DOHH2 (cell line): ENCODE results near the gene ZBTB12.
"Not testable (repeated sequence)": the region's sequence is repeated elsewhere in the genome, so short reads cannot be mapped to it uniquely, and the experiment has no call there.

ENCODE experiments used
- H3F3A ChIP-seq: fragments of 200-600 bp; sonication (generic), shearing (Covaris generic); 2 replicates; pipeline ENCODE4 v1.6.0; 2016; ENCODE audit warnings: antibody characterized with exemption, mild to moderate bottlenecking; ENCODE audit not compliant: control insufficient read depth, insufficient read depth
- H3K27ac ChIP-seq: fragments of 200-600 bp; sonication (generic); 2 replicates; pipeline ENCODE4 v1.5.1; 2014; ENCODE audit warnings: low read depth, mild to moderate bottlenecking, low read length, moderate library complexity
- H3K27me3 ChIP-seq: fragments of 200-600 bp; sonication (generic); 2 replicates; pipeline ENCODE4 v1.6.1; 2014; ENCODE audit warnings: mild to moderate bottlenecking, low read length, mixed read lengths; ENCODE audit not compliant: control insufficient read depth
- H3K36me3 ChIP-seq: fragments of 200-600 bp; sonication (generic); 2 replicates; pipeline ENCODE4 v1.6.1; 2014; ENCODE audit warnings: mild to moderate bottlenecking, low read length, moderate library complexity, mixed read lengths; ENCODE audit not compliant: control insufficient read depth
- H3K4me1 ChIP-seq: fragments of 200-600 bp; sonication (generic); 2 replicates; pipeline ENCODE4 v1.6.1; 2014; ENCODE audit warnings: mild to moderate bottlenecking, low read length, mixed read lengths; ENCODE audit not compliant: control insufficient read depth
- H3K4me2 ChIP-seq: fragments of 200-600 bp; sonication (generic); 2 replicates; pipeline ENCODE4 v1.6.0; 2014; ENCODE audit warnings: mild to moderate bottlenecking, low read length, moderate library complexity
- H3K4me3 ChIP-seq: fragments of 200-600 bp; sonication (generic); 2 replicates; pipeline ENCODE4 v1.5.1; 2014; ENCODE audit warnings: mild to moderate bottlenecking, low read length, mixed read lengths
- H3K79me2 ChIP-seq: fragments of 200-600 bp; sonication (generic); 2 replicates; pipeline ENCODE4 v1.6.1; 2014; ENCODE audit warnings: mild to moderate bottlenecking, low read length, mixed read lengths; ENCODE audit not compliant: control insufficient read depth
- H3K9me2 ChIP-seq: fragments of 200-600 bp; sonication (generic); replicated peaks from 2 replicates; pipeline ENCODE4 v1.6.1; 2014; ENCODE audit warnings: mild to moderate bottlenecking, low read length, mixed read lengths; ENCODE audit not compliant: control insufficient read depth
- H3K9me3 ChIP-seq: fragments of 200-600 bp; sonication (generic); 2 replicates; pipeline ENCODE4 v1.6.1; 2014; ENCODE audit warnings: antibody characterized with exemption, low read length, mixed read lengths; ENCODE audit not compliant: control insufficient read depth, insufficient read depth
- H4K20me1 ChIP-seq: fragments of 200-600 bp; sonication (generic); 2 replicates; pipeline ENCODE4 v1.6.0; 2014; ENCODE audit warnings: low read depth, mild to moderate bottlenecking, antibody characterized with exemption, low read length, moderate library complexity; ENCODE audit not compliant: control insufficient read depth, insufficient read depth
- CTCF ChIP-seq: fragments of 200-600 bp; sonication (generic); IDR thresholded peaks from one replicate; pipeline ENCODE4 v1.5.1; 2014; ENCODE audit warnings: antibody characterized with exemption, mild to moderate bottlenecking, low read depth, low read length; ENCODE audit not compliant: poor library complexity, severe bottlenecking
- EZH2phosphoT487 ChIP-seq: fragments of 200-600 bp; sonication (generic); IDR thresholded peaks from 2 replicates; pipeline ENCODE4 v1.6.1; 2017; ENCODE audit warnings: borderline replicate concordance, mild to moderate bottlenecking, antibody characterized with exemption, low read length, moderate library complexity, mixed read lengths

Gene ZBTB12

GRCh38 chr6:31860349-31860748 lies 41.5 kb downstream of the ZBTB12 start:
- Histone ChIP-seq H3K79me2 (0 out of 2 replicates have a peak, but pooled peaks cover 8% of the 10 kb centered on the region), H3F3A (peaks cover 9% of the 10 kb centered on the region; the same call in 1 of the 2 replicates), H3K4me2 (no peak overlapping the region), H3K36me3 (peaks cover 5% of the 10 kb centered on the region; the same call in 1 of the 2 replicates), H3K4me1 (peaks cover 19% of the 10 kb centered on the region), H3K27me3 (no peaks in the 10 kb centered on the region), H4K20me1 (no peaks in the 10 kb centered on the region), H3K9me3 (no peaks in the 10 kb centered on the region), H3K4me3 (no peak overlapping the region), H3K27ac (no peak overlapping the region), H3K9me2 (no peaks in the 10 kb centered on the region)
- TF ChIP-seq EZH2phosphoT487: no peak
- no peak for TF ChIP-seq CTCF

GRCh38 chr6:31859923-31860322 lies 42.0 kb downstream of the ZBTB12 start:
- no peak overlapping the region for H3K4me3 ChIP-seq
- peaks cover 19% of the 10 kb centered on the region for H3K4me1 ChIP-seq
- TF ChIP-seq CTCF (no peak), EZH2phosphoT487 (no peak)
- peaks cover 5% of the 10 kb centered on the region; the same call in 1 of the 2 replicates for H3K36me3 ChIP-seq
- 0 out of 2 replicates have a peak, but pooled peaks cover 8% of the 10 kb centered on the region for H3K79me2 ChIP-seq
- H3K27me3 ChIP-seq: no peaks in the 10 kb centered on the region
- peaks cover 9% of the 10 kb centered on the region; the same call in 1 of the 2 replicates for H3F3A ChIP-seq
- no peak overlapping the region for H3K4me2 ChIP-seq
- H3K27ac ChIP-seq: no peak overlapping the region
- no peaks in the 10 kb centered on the region for H4K20me1 ChIP-seq
- no peaks in the 10 kb centered on the region for H3K9me2 ChIP-seq
- no peaks in the 10 kb centered on the region for H3K9me3 ChIP-seq

- peaks cover 9% of the 10 kb centered on the region; the same call in 1 of the 2 replicates for H3F3A ChIP-seq
- TF ChIP-seq CTCF (no peak), EZH2phosphoT487 (no peak)
- no peaks in the 10 kb centered on the region for H4K20me1 ChIP-seq
- H3K4me2 ChIP-seq: no peak overlapping the region
- H3K4me1 ChIP-seq: peaks cover 13% of the 10 kb centered on the region
- no peaks in the 10 kb centered on the region for H3K9me2 ChIP-seq
- H3K79me2 ChIP-seq: 0 out of 2 replicates have a peak, but pooled peaks cover 4% of the 10 kb centered on the region
- no peaks in the 10 kb centered on the region for H3K27me3 ChIP-seq
- no peak overlapping the region for H3K27ac ChIP-seq
- H3K4me3 ChIP-seq: no peak overlapping the region
- peaks cover 5% of the 10 kb centered on the region; the same call in 1 of the 2 replicates for H3K36me3 ChIP-seq
- H3K9me3 ChIP-seq: no peaks in the 10 kb centered on the region
Measured at GRCh38 chr6:31858707-31859106, 43.2 kb downstream of the ZBTB12 start.

GRCh38 chr6:31857774-31858173 lies 44.1 kb downstream of the ZBTB12 start:
- not testable (repeated sequence) for H3K27ac ChIP-seq, H3K9me3 ChIP-seq, H3K4me1 ChIP-seq, H3K9me2 ChIP-seq, H3F3A ChIP-seq, H3K36me3 ChIP-seq, H4K20me1 ChIP-seq, H3K79me2 ChIP-seq, H3K4me3 ChIP-seq, H3K4me2 ChIP-seq, H3K27me3 ChIP-seq

GRCh38 chr6:31851980-31852718 lies 49.7 kb downstream of the ZBTB12 start:
- not testable (repeated sequence) for H3K27me3 ChIP-seq, H3K4me3 ChIP-seq, H3K79me2 ChIP-seq, H3K36me3 ChIP-seq, H3K4me1 ChIP-seq, H3K9me2 ChIP-seq, H3F3A ChIP-seq, H3K4me2 ChIP-seq, H3K9me3 ChIP-seq, H4K20me1 ChIP-seq, H3K27ac ChIP-seq
